ENCODE measurements around the gene CD300H.
"Not testable (repeated sequence)": the region's sequence is repeated elsewhere in the genome, so short reads cannot be mapped to it uniquely, and the experiment has no call there.

The CD300H gene

DNA sequence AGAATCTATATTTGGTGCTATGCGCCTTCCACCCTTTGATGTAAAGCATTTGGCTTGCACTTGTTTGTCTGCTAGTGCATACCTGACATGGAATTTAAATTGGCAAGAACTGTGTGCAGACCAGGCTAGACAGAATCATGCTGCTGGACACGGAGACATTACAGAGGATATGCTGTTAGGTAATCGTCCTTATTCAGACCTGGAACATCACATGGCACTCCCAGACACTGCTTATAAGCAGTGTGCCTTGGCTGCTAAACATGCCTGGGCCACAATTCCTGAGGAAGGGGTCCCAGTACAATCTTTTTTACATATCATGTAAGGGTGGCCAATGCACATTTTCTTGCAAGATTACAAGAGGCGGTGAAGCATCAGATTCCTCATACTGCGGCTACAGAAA is 18.4 kb upstream of the CD300H start:
- TF ChIP-seq, protein P1, sequence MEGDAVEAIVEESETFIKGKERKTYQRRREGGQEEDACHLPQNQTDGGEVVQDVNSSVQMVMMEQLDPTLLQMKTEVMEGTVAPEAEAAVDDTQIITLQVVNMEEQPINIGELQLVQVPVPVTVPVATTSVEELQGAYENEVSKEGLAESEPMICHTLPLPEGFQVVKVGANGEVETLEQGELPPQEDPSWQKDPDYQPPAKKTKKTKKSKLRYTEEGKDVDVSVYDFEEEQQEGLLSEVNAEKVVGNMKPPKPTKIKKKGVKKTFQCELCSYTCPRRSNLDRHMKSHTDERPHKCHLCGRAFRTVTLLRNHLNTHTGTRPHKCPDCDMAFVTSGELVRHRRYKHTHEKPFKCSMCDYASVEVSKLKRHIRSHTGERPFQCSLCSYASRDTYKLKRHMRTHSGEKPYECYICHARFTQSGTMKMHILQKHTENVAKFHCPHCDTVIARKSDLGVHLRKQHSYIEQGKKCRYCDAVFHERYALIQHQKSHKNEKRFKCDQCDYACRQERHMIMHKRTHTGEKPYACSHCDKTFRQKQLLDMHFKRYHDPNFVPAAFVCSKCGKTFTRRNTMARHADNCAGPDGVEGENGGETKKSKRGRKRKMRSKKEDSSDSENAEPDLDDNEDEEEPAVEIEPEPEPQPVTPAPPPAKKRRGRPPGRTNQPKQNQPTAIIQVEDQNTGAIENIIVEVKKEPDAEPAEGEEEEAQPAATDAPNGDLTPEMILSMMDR (conservative IDR thresholded peaks at IDR 0.05; ENCODE audit: low read depth, low read length) = no peak
- no peak for DNase-seq (ENCODE audit: low read depth)
- H3K4me3 ChIP-seq (ENCODE audit: low read depth, low read length) = no peak overlapping the region

GRCh38 chr17:74584292-74585060 is 17.2 kb upstream of the CD300H start:
- TF ChIP-seq, protein P1 (conservative IDR thresholded peaks at IDR 0.05; ENCODE audit: low read depth, low read length) = no peak
- H3K4me3 ChIP-seq (ENCODE audit: low read depth, low read length) = no peak overlapping the region
- no peak for DNase-seq (ENCODE audit: low read depth)

- DNase-seq (ENCODE audit: low read depth) = no peak
- TF ChIP-seq, protein P1 (conservative IDR thresholded peaks at IDR 0.05; ENCODE audit: low read depth, low read length) = no peak
- H3K4me3 ChIP-seq (ENCODE audit: low read depth, low read length) = no peak overlapping the region
Observed at GRCh38 chr17:74582633-74583032, 15.3 kb upstream of the CD300H start.

DNA sequence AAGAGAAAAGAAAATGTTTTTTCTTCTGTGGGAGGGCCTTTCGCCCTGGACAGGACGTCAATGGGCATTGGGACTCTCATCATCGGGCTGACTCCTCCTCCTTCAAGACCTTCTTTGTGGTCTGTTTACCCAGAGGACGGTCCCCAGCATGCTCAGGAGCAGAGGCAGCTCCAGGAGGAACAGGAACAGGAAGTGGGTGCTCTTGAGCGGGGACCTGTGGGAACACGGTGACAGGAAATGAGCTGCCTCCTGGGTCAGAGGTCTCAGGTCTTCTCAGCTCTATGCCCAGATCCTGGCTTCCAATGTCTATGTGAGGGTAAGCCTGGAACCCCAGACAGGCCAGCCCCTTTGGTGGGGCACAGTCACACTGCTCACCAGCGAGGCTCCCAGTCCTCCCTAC is 12.6 kb upstream of the CD300H start:
- TF ChIP-seq, protein P1 (conservative IDR thresholded peaks at IDR 0.05; ENCODE audit: low read depth, low read length) = no peak
- no peak overlapping the region for H3K4me3 ChIP-seq (ENCODE audit: low read depth, low read length)
- DNase-seq (ENCODE audit: low read depth) = no peak

DNA sequence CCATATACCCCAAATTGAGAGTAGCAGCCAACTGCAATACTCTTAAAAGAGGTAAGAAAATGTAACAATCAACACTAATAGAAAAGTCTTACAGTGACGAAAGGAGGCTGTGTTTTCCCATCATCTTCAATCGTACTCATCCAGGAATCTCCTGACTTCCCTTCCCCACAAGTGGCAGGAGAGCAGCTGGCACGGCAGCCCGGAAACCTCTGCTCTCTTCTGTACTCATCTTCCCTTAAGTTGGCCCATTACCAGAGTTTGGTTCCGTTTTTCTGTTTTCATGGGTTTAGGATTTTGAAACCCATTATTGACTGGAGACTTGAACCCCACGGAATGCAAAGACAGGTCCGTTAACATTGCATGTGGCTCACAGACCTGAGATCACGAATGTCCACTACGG is 11.7 kb upstream of the CD300H start:
- DNase-seq (ENCODE audit: low read depth) = no peak
- TF ChIP-seq, protein P1 (conservative IDR thresholded peaks at IDR 0.05; ENCODE audit: low read depth, low read length) = no peak

GRCh38 chr17:74574489-74575142 is 7.3 kb upstream of the CD300H start:
- TF ChIP-seq, protein P1 (conservative IDR thresholded peaks at IDR 0.05; ENCODE audit: low read depth, low read length) = no peak
- no peak overlapping the region for H3K4me3 ChIP-seq (ENCODE audit: low read depth, low read length)
- no peak for DNase-seq (ENCODE audit: low read depth)

More for the DNA sequence above, 11.7 kb upstream of the CD300H start:
- no peak overlapping the region for H3K4me3 ChIP-seq (ENCODE audit: low read depth, low read length)

GRCh38 chr17:74573635-74574034 is 6.3 kb upstream of the CD300H start:
- DNase-seq (ENCODE audit: low read depth); H3K4me3 ChIP-seq (ENCODE audit: low read depth, low read length): not testable (repeated sequence)

Data from choroid plexus epithelial cell (primary cell).